MM.1S (cell line): ENCODE measurements around the gene CASP10.

Source experiments
- DNase-seq: peaks from one replicate; pipeline ENCODE4 v3.0.0-alpha.2; 2015
- H2AFZ ChIP-seq: fragments of 300-600 bp; sonication (generic); 2 replicates; pipeline ENCODE4 v1.6.0; 2016; ENCODE audit warnings: antibody characterized with exemption, low read length
- H3F3A ChIP-seq: fragments of 300-600 bp; sonication (generic); 2 replicates; pipeline ENCODE4 v1.6.1; 2016; ENCODE audit warnings: mild to moderate bottlenecking, antibody characterized with exemption, low read length, moderate library complexity, mixed read lengths; ENCODE audit not compliant: insufficient read depth
- H3K27ac ChIP-seq: fragments of 300-600 bp; sonication (generic); 2 replicates; pipeline ENCODE4 v1.5.1; 2016; ENCODE audit warnings: mild to moderate bottlenecking, low read length
- H3K27me3 ChIP-seq: fragments of 300-600 bp; sonication (generic); replicated peaks from 2 replicates; pipeline ENCODE4 v1.6.0; 2016; ENCODE audit warnings: low read length; ENCODE audit not compliant: insufficient read depth
- H3K36me3 ChIP-seq: fragments of 300-600 bp; sonication (generic); replicated peaks from 2 replicates; pipeline ENCODE4 v1.6.1; 2016; ENCODE audit warnings: mild to moderate bottlenecking, low read length, mixed read lengths; ENCODE audit not compliant: insufficient read depth
- H3K4me1 ChIP-seq: fragments of 300-600 bp; sonication (generic); 2 replicates; pipeline ENCODE4 v1.6.1; 2016; ENCODE audit warnings: low read length, mixed read lengths
- H3K4me2 ChIP-seq: fragments of 300-600 bp; sonication (generic); 2 replicates; pipeline ENCODE4 v1.6.0; 2016; ENCODE audit warnings: low read depth, low read length
- H3K4me3 ChIP-seq: fragments of 300-600 bp; sonication (generic); 2 replicates; pipeline ENCODE4 v1.5.1; 2016; ENCODE audit warnings: low read length, mixed read lengths
- H3K79me2 ChIP-seq: fragments of 300-600 bp; sonication (generic); 2 replicates; pipeline ENCODE4 v1.6.1; 2016; ENCODE audit warnings: mixed run types, low read length, mixed read lengths
- H3K9ac ChIP-seq: fragments of 300-600 bp; sonication (generic); 2 replicates; pipeline ENCODE4 v1.6.1; 2016; ENCODE audit warnings: low read length, mixed read lengths
- H3K9me2 ChIP-seq: fragments of 300-600 bp; sonication (generic); replicated peaks from 2 replicates; pipeline ENCODE4 v1.6.1; 2016; ENCODE audit warnings: mild to moderate bottlenecking, low read length, mixed read lengths; ENCODE audit not compliant: insufficient read depth
- H3K9me3 ChIP-seq: fragments of 300-600 bp; sonication (generic); replicated peaks from 2 replicates; pipeline ENCODE4 v1.6.1; 2016; ENCODE audit warnings: mild to moderate bottlenecking, low read length, mixed read lengths; ENCODE audit not compliant: insufficient read depth
- H4K20me1 ChIP-seq: fragments of 300-600 bp; sonication (generic); 2 replicates; pipeline ENCODE4 v1.6.1; 2016; ENCODE audit warnings: mild to moderate bottlenecking, low read length, moderate library complexity, mixed read lengths; ENCODE audit not compliant: insufficient read depth
- CTCF ChIP-seq: fragments of 300-600 bp; sonication (generic); IDR thresholded peaks from 2 replicates; pipeline ENCODE4 v1.5.1; 2016; ENCODE audit warnings: antibody characterized with exemption, low read length, mixed read lengths
- EZH2 ChIP-seq: fragments of 300-600 bp; sonication (generic); optimal IDR thresholded peaks from 2 replicates; pipeline ENCODE3; 2017; ENCODE audit warnings: low read depth, mild to moderate bottlenecking, antibody characterized with exemption, low read length, mixed read lengths
- EZH2phosphoT487 ChIP-seq: fragments of 300-600 bp; sonication (generic); IDR thresholded peaks from 2 replicates; pipeline ENCODE4 v1.6.1; 2018; ENCODE audit warnings: antibody characterized with exemption, low read length

CASP10 gene

GRCh38 chr2:201154615-201155399 lies 28.1 kb upstream of the CASP10 start:
- Histone ChIP-seq H3K4me3 (no peak overlapping the region), H3K79me2 (peaks cover 11% of the 10 kb centered on the region; the same call in 1 of the 2 replicates), H3K36me3 (no peaks in the 10 kb centered on the region), H3K4me2 (no peak overlapping the region), H3K9me2 (no peaks in the 10 kb centered on the region), H3F3A (peaks cover 11% of the 10 kb centered on the region; the same call in 1 of the 2 replicates), H3K9ac (no peak overlapping the region), H3K27ac (no peak overlapping the region), H2AFZ (no peak overlapping the region), H3K9me3 (no peaks in the 10 kb centered on the region), H3K27me3 (no peaks in the 10 kb centered on the region), H4K20me1 (no peaks in the 10 kb centered on the region), H3K4me1 (peaks cover 23% of the 10 kb centered on the region)
- DNase-seq: no peak
- TF ChIP-seq EZH2phosphoT487 (no peak), CTCF (no peak), EZH2 (no peak)

GRCh38 chr2:201156036-201156435 lies 26.9 kb upstream of the CASP10 start:
- Histone ChIP-seq H3K4me1 (peaks cover 18% of the 10 kb centered on the region), H3F3A (peaks cover 11% of the 10 kb centered on the region; the same call in 1 of the 2 replicates), H3K9me3 (no peaks in the 10 kb centered on the region), H3K9me2 (no peaks in the 10 kb centered on the region), H3K27ac (no peak overlapping the region), H4K20me1 (no peaks in the 10 kb centered on the region), H3K9ac (no peak overlapping the region), H3K79me2 (peaks cover 6% of the 10 kb centered on the region; the same call in 1 of the 2 replicates), H2AFZ (no peak overlapping the region), H3K36me3 (0 out of 2 replicates have a peak, but pooled peaks cover 2% of the 10 kb centered on the region), H3K4me2 (no peak overlapping the region), H3K27me3 (no peaks in the 10 kb centered on the region), H3K4me3 (no peak overlapping the region)
- DNase-seq: no peak
- no peak for TF ChIP-seq EZH2
- no peak for TF ChIP-seq CTCF
- TF ChIP-seq EZH2phosphoT487: no peak

- no peak for TF ChIP-seq CTCF
- no peak for TF ChIP-seq EZH2phosphoT487
- TF ChIP-seq EZH2: no peak
- Histone ChIP-seq H3K4me3 (no peak overlapping the region), H3K9me3 (no peaks in the 10 kb centered on the region), H3K79me2 (peaks cover 3% of the 10 kb centered on the region; the same call in 1 of the 2 replicates), H3K4me2 (no peak overlapping the region), H3K9me2 (no peaks in the 10 kb centered on the region), H3F3A (peaks cover 11% of the 10 kb centered on the region; the same call in 1 of the 2 replicates), H3K4me1 (peaks cover 14% of the 10 kb centered on the region), H3K27me3 (no peaks in the 10 kb centered on the region), H3K9ac (no peak overlapping the region), H3K36me3 (0 out of 2 replicates have a peak, but pooled peaks cover 2% of the 10 kb centered on the region), H2AFZ (no peak overlapping the region), H3K27ac (no peak overlapping the region), H4K20me1 (no peaks in the 10 kb centered on the region)
- DNase-seq: no peak
Measured at GRCh38 chr2:201156640-201157039, 26.3 kb upstream of the CASP10 start.
